Colon (tissue), 2 donors: ENCODE data around the gene LHFPL3.
"Not testable (repeated sequence)": the region's sequence is repeated elsewhere in the genome, so short reads cannot be mapped to it uniquely, and the experiment has no call there.

Source experiments
- FAIRE-seq: peaks from 2 replicates; lab custom pipeline; 2012; peaks lifted over from hg19 to GRCh38; lab: Jason Lieb, UNC
- donor health status: control.
- donor health status: control.

Gene LHFPL3

DNA sequence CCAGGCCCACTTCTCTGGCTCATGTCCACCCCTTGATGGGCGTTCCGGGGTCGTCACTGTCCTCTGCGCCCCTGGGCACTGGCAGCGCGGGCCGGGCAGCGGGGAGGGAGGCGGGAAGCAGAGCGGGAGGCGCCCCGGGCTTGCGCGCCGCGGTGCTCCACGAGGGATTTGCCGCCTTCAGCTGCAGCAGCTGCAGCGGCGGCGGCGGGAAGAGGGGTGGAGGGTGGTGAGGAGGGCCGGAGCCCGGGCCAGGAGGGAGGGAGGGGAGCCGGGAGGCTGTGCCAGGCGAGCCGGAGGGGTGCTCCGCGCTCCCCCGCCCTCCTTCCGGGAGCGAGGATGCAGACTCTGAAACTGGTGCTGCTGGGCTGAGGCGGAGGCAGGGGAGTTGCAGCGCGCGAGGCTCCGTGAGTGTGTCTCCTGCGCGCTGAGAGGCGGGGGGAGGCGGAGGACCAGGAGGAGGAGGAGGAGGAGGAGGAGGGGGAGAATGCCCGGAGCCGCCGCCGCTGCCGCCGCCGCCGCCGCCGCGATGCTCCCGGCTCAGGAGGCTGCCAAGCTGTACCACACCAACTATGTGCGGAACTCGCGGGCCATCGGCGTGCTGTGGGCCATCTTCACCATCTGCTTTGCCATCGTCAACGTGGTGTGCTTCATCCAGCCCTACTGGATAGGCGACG is at the start of gene LHFPL3:
Gene LHFPL3, plus strand, starts transcription at position 308 of the 674 bp plus-strand sequence.
- FAIRE-seq = no peak

DNA sequence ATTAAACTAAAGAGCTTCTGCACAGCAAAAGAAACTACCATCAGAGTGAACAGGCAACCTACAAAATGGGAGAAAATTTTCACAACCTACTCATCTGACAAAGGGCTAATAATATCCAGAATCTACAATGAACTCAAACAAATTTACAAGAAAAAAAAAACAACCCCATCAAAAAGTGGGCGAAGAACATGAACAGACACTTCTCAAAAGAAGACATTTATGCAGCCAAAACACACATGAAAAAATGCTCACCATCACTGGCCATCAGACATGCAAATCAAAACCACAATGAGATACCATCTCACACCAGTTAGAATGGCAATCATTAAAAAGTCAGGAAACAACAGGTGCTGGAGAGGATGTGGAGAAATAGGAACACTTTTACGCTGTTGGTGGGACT is 46.7 kb upstream of the LHFPL3 start:
- not testable (repeated sequence) for FAIRE-seq

DNA sequence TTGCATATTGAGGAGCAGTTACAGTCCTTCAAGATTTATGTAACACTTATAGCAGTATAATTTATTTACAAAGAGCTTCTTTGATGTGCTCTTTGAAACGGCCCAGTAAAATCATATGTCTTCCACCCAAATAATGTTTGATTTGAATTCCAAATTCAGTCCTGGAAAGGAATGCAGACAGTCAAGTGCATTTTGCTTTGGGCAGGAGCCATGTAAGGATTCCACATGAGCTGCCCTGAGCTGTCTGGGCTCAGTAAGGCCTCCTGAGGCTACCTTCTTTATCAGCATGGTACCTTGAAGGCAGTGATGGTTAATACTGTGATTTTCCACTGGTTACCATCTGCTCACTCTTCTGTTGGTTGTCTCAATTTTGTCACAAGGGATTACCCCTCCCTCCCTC is 41.6 kb upstream of the LHFPL3 start:
- no peak for FAIRE-seq

DNA sequence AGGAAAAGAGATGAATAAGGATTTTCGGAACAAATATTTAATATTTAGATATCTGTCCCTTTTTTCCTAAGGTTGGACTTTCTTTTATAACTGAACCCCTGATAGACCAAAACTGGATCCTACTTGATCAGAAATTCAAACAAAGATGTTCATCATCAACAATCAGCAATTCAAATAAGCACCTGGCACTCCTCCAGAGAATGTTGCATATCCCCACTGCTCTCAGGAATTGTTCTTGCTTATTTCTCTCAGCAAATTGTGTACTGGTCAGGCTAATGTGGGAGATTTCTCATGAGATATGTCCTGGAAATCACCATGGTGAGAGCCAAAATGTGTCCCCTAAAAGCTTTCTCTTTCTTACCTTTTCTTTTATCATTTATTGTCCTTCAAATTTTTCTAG is 40.3 kb upstream of the LHFPL3 start:
- no peak for FAIRE-seq

DNA sequence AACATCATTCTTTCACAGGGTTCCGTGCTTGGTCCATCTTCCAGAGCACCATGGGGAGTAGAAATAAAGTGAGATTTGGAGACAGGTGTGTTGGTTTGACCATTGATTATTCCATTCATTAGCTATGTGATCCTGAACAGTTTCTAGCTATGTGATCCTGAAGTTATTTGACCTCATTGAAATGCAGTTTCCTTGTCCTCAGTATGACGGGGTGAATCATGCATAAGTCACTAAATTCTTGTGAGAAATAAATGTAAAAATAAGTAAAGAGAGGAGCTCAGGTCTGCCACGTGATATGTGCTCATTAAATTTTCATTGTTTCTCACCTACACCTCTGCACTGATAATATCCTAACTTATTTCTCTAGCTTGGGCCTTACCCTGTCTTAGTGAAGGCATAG is 34.1 kb upstream of the LHFPL3 start:
- FAIRE-seq = no peak

DNA sequence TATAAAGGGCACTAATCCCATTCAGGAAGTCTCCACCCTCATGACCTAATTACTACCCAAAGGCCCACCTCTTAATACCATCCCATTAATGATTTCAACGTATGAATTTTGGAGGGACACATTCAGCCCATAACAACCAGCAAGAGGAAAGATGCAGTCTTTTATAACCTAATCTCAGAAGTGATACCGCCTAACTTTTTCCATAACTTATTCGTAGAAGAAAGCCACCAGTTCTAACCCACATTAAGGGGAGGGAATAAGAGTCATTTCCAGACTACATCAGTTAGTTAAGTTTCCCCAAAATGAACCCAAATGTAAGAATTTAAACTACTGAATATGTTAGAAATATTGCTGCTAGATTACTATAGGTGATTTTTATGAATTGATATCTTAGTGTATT is 32.1 kb upstream of the LHFPL3 start:
- FAIRE-seq = no peak

DNA sequence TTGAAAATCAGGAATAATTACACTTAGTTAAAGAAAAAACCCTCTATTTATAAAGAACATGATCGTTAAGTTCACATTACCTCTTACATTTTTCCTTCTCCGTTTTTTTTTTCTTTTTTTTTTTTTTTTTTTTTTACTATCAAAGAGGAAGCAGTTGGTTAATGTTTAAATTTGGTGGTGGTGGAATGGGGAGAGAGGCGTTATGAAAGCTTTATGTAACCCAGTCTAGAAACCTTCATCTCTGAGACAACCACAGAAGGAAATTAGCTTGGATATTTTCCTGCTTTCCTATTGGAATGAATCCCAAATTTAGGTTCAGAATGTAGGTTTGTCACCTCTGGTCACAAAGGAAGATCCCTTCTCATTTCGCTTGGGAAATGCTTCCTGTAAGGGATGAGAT is 31.5 kb upstream of the LHFPL3 start:
- no peak for FAIRE-seq

DNA sequence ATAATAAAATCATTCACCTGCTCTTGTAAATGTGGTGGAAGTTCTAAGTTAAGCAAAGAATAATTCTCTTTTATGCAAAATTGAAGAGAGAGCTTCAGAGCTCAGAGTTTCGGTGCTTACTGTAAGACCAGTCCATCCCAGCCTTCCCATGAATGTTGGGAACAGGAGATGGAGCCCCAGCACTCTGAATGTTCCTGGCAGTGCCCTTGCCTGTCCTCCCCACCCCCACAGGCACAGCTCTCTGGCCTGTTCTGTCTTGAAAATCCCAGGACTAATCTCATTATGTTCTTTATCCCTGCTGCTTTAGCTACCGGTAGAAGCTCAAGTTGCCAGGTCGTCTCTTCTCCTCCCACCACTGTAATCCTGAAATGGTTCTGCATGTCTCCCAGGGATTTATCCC is 29.1 kb upstream of the LHFPL3 start:
- no peak for FAIRE-seq

DNA sequence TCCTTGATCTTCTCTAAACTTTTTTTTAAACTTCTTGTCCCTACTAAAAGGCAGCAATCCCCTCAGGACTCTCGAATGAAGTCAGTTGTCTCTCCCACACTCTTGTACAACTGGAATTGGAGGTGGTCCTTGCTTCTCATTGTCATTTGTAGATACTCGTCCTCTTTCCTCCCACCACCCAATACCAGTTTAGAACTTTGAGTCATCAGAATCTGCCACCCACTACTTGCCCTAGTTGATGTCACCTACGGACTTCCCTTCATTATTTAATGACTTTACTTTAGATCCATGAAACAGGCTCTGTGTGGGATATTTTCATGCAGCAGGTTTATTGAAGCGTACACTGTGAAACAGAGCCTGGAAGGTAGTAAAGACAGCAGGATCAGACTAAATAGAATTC is 28.6 kb upstream of the LHFPL3 start:
- FAIRE-seq = no peak

DNA sequence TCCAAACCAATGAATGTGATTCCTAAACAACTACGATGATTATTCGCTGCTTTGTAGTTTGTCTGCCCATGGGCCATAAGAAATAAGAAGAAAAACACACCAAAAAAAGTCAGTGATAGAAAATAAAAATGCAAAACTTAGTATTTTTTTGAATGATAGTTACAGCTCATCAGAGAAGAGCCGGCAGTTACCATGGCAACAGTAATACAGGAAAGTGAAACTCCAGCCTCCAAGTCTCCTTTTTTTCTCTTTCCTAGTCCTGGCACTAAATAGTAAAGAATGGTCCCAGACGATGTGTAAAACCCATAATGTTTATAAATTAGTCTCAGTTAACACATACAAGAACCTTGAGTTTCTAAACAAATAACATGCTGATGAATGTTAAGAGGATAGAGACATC is 21.6 kb upstream of the LHFPL3 start:
- no peak for FAIRE-seq

DNA sequence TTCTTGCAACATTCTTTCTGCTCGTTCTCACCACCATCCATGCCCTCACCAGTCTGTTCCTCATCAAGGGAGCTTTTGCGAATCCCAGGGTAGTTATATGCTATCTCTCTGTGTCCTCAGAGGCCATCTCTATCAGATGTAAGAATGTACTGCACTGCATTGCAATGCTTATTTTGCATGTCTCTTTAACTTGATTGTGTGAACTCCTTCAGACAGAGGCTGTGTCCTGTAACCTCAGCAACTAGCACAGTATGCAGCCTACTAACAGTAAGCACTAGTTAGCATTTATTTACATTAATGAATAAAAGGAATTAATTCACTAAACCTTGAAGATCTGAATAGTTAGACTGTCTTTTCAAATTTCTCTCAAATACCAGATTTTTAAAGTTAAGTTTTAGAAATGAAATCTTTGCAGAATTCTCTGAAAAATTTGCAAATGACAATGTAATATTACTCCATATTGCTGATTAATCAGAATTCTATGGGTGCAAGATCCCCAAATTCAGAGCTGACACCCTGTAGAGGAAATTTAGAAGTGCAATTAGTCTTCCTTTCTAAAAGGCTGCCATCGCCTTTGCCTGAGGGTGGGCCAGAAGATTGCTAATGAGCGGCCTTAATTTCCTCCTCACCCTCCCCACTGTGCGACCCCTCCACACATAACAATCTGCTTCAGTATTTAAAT is 10.3 kb upstream of the LHFPL3 start:
- no peak for FAIRE-seq

DNA sequence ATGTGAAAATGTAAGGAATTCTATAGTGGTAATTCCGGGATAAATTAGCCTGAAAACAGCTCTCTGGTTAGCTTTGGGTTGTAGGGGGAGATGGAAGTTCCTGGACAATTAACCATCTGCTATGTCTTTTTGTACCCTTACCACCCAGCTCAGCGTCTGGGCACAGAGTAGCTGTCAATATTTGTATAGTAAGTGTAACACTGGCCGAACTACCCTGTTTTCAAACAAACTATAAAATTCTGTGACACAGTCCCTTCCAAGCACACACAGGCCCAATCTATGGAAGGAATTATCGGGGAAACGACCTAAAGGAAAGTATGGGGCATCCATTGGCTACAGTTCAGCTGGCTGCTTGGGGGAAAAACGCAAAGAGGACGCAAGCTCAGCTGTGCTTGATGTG is 869 bp upstream of the LHFPL3 start:
- no peak for FAIRE-seq

DNA sequence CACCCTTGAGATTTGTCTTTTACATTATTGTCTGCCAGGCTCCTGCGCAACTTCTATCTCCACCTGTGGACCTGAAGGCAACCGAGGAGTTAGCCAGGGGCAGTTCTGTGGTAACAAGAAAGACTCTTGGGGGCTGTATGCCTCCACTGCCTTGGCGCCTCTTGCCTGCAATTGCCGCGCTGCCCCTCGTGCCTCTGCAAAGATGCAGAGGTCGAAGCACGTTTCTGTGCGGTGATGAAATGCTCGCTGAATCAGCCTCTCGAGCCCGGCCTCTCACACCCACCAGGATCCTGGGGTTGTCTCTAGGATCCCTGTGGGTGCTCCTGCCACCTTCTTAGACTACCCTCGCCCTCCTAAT is 486 bp upstream of the LHFPL3 start:
- FAIRE-seq = no peak

DNA sequence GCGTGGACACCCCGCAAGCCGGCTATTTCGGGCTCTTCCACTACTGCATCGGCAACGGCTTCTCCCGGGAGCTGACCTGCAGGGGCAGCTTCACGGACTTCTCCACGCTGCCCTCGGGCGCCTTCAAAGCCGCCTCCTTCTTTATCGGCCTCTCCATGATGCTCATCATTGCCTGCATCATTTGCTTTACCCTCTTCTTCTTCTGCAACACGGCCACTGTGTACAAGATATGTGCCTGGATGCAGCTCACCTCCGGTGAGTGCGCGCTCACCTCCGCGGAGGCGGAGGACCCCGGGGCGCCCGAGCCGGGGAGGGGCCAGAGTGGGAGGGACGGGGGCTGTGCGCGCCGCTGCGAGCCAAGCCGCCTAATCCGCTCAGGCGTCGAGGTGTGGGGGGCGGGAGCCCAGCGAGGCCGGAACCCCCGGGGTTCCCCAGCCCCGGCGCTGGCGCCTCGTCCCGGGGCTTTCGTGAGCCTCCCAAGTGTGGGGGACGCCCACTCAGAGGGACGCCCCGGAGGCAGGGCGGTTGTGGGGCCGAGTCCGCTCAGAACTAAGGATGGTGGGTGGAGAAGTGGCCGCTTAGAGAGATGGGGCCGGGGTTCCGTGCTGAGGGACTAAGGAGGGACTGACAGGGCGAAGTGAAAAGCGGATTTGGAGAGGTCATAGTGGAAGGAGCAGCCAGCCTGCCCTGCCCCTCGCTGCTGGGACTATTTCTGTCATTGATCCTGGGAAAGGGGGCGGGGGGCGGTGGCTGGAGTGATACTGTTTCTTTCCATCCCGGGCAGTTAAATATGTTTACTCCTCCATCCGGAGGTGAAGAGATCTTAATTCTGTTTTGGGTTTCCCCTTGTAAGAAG is 795 bp downstream of the LHFPL3 start:
- FAIRE-seq = no peak

DNA sequence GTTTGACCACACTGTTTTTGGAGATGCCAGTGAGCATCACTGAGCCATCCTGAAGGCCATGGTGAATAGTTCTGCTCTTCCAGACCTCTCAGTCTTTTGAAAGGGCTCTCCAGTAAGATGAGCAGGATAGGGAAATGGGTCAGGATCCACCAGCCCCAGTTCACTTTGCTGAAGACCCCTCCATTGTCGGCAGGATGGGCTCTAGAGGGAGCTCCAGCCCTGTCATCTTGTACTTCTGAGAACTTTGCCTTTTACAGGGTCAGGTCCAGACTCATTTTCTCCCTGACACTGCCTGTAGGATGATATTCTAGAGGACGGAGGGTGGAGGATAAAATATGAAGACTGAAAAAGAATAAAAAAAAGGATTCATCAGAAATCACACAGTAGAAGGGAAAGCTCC is 13.1 kb downstream of the LHFPL3 start:
- no peak for FAIRE-seq

DNA sequence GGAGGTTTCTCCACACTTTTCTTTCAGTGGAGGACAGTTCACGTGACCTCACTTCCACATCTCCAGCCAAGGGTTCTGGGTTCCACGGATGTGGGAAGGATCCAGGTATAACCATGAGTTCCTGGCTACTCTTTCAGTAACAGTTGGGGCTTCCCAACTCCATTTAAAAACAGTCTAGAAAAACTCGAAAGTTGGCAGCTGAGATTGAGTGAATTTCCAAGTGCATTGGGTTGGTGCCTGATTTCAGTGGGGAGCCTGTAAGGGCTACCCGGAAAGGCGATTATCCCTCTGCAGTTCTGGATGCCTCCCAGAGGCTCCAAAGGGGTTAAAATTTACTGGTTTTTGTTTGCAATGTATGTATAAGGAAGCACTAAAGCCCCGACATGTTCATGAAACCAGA is 24.3 kb downstream of the LHFPL3 start:
- no peak for FAIRE-seq

DNA sequence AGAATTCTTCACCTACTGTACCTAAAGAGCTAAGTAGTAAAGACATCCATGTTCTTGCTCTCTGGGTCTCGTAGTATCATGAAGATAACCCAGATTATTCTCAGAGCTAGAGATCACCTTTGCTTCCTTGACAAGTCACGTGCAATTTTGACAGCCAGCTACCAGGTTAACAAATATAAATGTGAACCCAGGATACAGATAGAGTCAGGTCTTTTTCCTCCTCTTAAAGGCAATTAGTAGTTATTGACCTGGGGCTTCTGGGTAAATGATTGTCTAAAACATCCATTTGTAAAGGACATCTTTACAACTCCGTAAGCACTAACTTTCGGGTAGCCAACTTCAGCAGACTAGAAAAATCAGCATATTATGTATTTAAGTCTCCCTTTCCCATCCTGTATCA is 28.8 kb downstream of the LHFPL3 start:
- no peak for FAIRE-seq

DNA sequence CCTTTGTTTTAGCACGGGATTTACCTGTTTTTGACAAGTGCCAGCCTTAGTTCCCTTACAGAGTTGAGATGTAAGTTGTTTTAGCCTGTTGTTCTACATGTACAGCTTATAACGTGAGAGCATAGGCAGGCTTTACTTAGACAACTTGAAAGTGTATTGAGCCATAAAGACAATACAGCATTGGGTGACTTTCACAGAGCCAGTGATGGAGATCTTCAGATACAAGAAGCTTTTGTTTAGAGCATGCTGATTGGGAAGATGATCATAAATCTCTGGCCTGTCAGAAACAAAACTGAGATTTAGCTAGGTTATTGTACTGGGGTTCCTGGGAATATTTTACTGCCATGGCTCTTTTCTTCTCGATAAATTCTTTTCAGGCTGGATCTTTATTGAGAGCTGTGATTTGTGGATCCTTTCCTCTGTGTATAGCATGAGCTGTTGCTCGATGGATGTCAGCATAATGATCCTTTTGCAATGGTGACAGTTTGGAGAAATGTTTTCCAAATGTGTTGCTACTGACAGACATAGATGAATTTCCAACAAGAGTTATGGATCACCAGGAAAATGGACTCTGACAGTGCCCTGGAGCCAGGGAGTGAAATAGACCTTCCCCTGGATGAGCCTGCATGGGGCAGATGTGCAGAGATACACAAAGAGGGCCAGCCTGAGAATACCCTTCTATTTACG is 30.2 kb downstream of the LHFPL3 start:
- no peak for FAIRE-seq

DNA sequence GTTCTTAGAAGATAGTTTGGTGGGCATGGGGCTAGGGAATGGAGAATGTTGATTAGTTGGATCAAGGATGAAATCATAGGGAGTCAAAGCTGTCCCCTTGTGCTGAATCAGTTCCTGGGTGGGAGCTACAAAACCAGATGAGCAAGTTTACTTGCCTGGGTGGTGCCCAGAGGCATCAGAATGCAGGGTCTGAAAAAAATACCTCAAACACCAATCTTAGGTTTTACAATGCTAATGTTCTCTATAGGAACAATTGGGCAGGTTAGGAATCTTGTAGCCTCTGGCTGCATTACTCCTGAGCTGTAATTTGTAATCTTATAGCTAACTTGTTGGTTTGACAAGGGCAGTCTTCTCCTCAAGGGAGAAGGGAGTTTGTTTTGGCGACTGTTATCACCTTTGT is 34.4 kb downstream of the LHFPL3 start:
- no peak for FAIRE-seq

DNA sequence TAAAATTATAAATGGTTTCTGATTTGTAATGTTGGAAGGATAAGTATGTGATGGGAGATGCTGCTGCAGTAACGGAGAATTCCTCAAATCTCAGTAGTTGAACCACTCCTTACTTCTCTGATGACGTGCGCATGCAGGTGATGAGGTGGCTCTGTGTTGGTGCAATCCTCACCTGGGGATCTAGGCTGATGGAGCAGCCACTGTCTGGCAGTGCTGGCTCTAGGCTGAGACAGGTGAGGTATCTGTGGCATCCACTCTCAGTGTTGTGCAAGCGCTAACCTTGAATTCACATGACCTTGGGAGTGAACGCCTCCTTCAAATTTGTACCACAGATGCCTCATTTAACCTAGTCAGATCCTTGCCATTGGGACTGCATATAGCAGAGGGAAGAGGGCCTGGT is 35.0 kb downstream of the LHFPL3 start:
- no peak for FAIRE-seq

DNA sequence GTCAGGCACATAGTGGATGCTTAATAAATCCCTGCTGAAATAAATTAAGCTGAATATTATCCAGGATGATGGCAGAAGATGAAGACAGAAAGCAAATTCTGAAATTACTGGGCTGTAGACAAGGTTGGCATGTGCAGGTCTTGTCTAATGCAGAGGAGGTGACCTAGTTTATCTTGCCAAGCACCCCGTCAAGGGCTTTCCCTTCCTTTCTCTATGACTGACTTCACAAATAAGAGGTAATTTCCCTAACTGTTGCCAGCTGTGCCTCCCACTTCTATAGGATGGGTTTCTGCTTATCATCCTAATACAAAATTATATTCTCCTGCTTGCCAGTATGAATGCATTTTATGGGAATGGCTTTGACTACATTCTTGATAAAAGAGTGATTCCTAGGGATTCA is 38.0 kb downstream of the LHFPL3 start:
- FAIRE-seq = no peak

DNA sequence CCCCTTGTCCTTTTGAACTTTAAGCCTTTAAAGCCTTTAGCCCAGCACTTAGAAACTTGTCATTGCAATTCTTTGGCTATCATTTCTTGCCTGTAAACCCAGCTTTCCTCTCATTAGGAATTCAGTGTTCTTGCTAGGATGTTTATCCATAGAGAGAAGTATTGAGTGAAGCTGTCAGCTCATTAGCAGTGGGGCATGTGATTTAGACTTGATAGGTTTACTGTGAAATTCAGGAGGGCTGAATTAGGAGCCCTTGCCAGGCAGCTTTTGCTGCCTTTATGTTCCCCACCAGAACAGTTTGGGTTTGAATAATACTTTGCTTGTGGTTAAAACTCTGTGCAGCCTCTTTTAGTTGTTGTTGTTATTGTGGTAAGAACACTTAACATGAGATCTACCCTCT is 39.5 kb downstream of the LHFPL3 start:
- FAIRE-seq = no peak
